Activated naive CD4-positive, alpha-beta T cell treated with anti-CD3 and anti-CD28 coated beads for 36 hours (primary cell): ENCODE data around the gene FAM20C. TPM values are rescaled to one million over a fixed set of nuclear protein-coding genes. Genes with fewer than 3 reads are reported as not detected.
"Not testable (repeated sequence)": the region's sequence is repeated elsewhere in the genome, so short reads cannot be mapped to it uniquely, and the experiment has no call there.

Experiments used
- CTCF ChIA-PET: fragments of 350-600 bp; sonication (Branson Sonifier 250); formaldehyde crosslinking; loops from one replicate; lab custom pipeline; 2021; ENCODE audit warnings: antibody characterized with exemption; lab: Charles Lee
- DNase-seq: peaks from one replicate; pipeline ENCODE4 v3.0.0-alpha.2; 2020
- H3K27ac Mint-ChIP-seq: one replicate; pipeline ENCODE4 v1.8.0; 2021; ENCODE audit warnings: mild to moderate bottlenecking, mixed read lengths
- H3K27me3 Mint-ChIP-seq: one replicate; pipeline ENCODE4 v1.8.0; 2021; ENCODE audit warnings: low read depth, mixed read lengths
- H3K36me3 Mint-ChIP-seq: one replicate; pipeline ENCODE4 v1.8.0; 2021; ENCODE audit warnings: low read depth, mixed read lengths
- H3K4me1 Mint-ChIP-seq: one replicate; pipeline ENCODE4 v1.8.0; 2021; ENCODE audit warnings: low read depth, mixed read lengths
- H3K4me3 Mint-ChIP-seq: one replicate; pipeline ENCODE4 v1.8.0; 2021; ENCODE audit warnings: mild to moderate bottlenecking, moderate library complexity, mixed read lengths
- H3K9me3 Mint-ChIP-seq: one replicate; pipeline ENCODE4 v1.8.0; 2021; ENCODE audit warnings: mixed read lengths
- intact Hi-C: fragments of 100-400 bp; cut with micrococcal nuclease; formaldehyde crosslinking; loops from one replicate; pipeline ENCODE4 v1.15.1; 2023
- total RNA-seq, 2 experiments: library from RNA; stranded (reverse); gene quantifications; one replicate each; pipeline ENCODE4 v1.2.3, GENCODE V29; 2021

FAM20C gene
- total RNA-seq, 2 experiments from 2014 or later: 0.26 to 0.91 TPM

- Mint-ChIP-seq H3K36me3 (no peaks in the 10 kb centered on the region), H3K27ac (no peak overlapping the region), H3K9me3 (no peaks in the 10 kb centered on the region), H3K27me3 (no peaks in the 10 kb centered on the region), H3K4me1 (no peaks in the 10 kb centered on the region), H3K4me3 (no peak overlapping the region)
- no peak for DNase-seq
- intact Hi-C loops: no loop called here
- CTCF ChIA-PET: no interaction called here
Observed at GRCh38 chr7:234051-234707, 41.8 kb downstream of the FAM20C start.

- CTCF ChIA-PET: no interaction called here
- intact Hi-C loops: no loop called here
- no peaks in the 10 kb centered on the region for H3K4me1 Mint-ChIP-seq
- H3K27me3 Mint-ChIP-seq: no peaks in the 10 kb centered on the region
- H3K36me3 Mint-ChIP-seq: no peaks in the 10 kb centered on the region
- H3K27ac Mint-ChIP-seq: no peak overlapping the region
- no peaks in the 10 kb centered on the region for H3K9me3 Mint-ChIP-seq
- H3K4me3 Mint-ChIP-seq: no peak overlapping the region
- DNase-seq: no peak
Observed at GRCh38 chr7:234708-235553, 42.6 kb downstream of the FAM20C start.

- H3K9me3 Mint-ChIP-seq: no peaks in the 10 kb centered on the region
- no peak overlapping the region for H3K27ac Mint-ChIP-seq
- no peaks in the 10 kb centered on the region for H3K4me1 Mint-ChIP-seq
- DNase-seq: no peak
- CTCF ChIA-PET: no interaction called here
- no peaks in the 10 kb centered on the region for H3K36me3 Mint-ChIP-seq
- H3K27me3 Mint-ChIP-seq: no peaks in the 10 kb centered on the region
- intact Hi-C loops: no loop called here
- no peak overlapping the region for H3K4me3 Mint-ChIP-seq
Observed at GRCh38 chr7:235576-236395, 43.4 kb downstream of the FAM20C start.

- Mint-ChIP-seq H3K27me3 (no peaks in the 10 kb centered on the region), H3K4me3 (no peak overlapping the region), H3K9me3 (no peaks in the 10 kb centered on the region), H3K4me1 (no peaks in the 10 kb centered on the region), H3K27ac (no peak overlapping the region), H3K36me3 (no peaks in the 10 kb centered on the region)
- CTCF ChIA-PET: no interaction called here
- intact Hi-C loops: no loop called here
- no peak for DNase-seq
Observed at GRCh38 chr7:236967-237366, 44.6 kb downstream of the FAM20C start.

GRCh38 chr7:237385-237784 lies 45.0 kb downstream of the FAM20C start:
- Mint-ChIP-seq H3K9me3 (no peaks in the 10 kb centered on the region), H3K27ac (no peak overlapping the region), H3K27me3 (no peaks in the 10 kb centered on the region), H3K36me3 (no peaks in the 10 kb centered on the region), H3K4me3 (no peak overlapping the region), H3K4me1 (no peaks in the 10 kb centered on the region)
- CTCF ChIA-PET: no interaction called here
- DNase-seq: no peak
- intact Hi-C loops: no loop called here

- Mint-ChIP-seq H3K4me1 (no peaks in the 10 kb centered on the region), H3K36me3 (no peaks in the 10 kb centered on the region), H3K27ac (no peak overlapping the region), H3K27me3 (no peaks in the 10 kb centered on the region), H3K9me3 (no peaks in the 10 kb centered on the region), H3K4me3 (no peak overlapping the region)
- CTCF ChIA-PET: no interaction called here
- intact Hi-C loops: no loop called here
- no peak for DNase-seq
Observed at GRCh38 chr7:240146-240676, 47.8 kb downstream of the FAM20C start.

- intact Hi-C loops: no loop called here
- no peak overlapping the region for H3K4me3 Mint-ChIP-seq
- no peak overlapping the region for H3K27ac Mint-ChIP-seq
- H3K27me3 Mint-ChIP-seq: no peaks in the 10 kb centered on the region
- H3K4me1 Mint-ChIP-seq: no peaks in the 10 kb centered on the region
- DNase-seq: peak; percentile 58
- no peaks in the 10 kb centered on the region for H3K9me3 Mint-ChIP-seq
- CTCF ChIA-PET: no interaction called here
- no peaks in the 10 kb centered on the region for H3K36me3 Mint-ChIP-seq
Observed at GRCh38 chr7:240887-241421, 48.6 kb downstream of the FAM20C start.

- intact Hi-C loops: no loop called here
- H3K27ac Mint-ChIP-seq: no peak overlapping the region
Observed at GRCh38 chr7:241513-241912, 49.1 kb downstream of the FAM20C start.

GRCh38 chr7:242826-243579 lies 50.6 kb downstream of the FAM20C start:
- H3K4me1 Mint-ChIP-seq, DNase-seq, CTCF ChIA-PET, H3K9me3 Mint-ChIP-seq, H3K36me3 Mint-ChIP-seq, H3K27me3 Mint-ChIP-seq, H3K4me3 Mint-ChIP-seq, H3K27ac Mint-ChIP-seq, intact Hi-C loops: not testable (repeated sequence)

More at GRCh38 chr7:241513-241912, 49.1 kb downstream of the FAM20C start:
- Mint-ChIP-seq H3K36me3 (no peaks in the 10 kb centered on the region), H3K9me3 (no peaks in the 10 kb centered on the region), H3K4me1 (no peaks in the 10 kb centered on the region), H3K27me3 (no peaks in the 10 kb centered on the region), H3K4me3 (no peak overlapping the region)
- no peak for DNase-seq
- CTCF ChIA-PET: no interaction called here

GRCh38 chr7:243580-243978 lies 51.2 kb downstream of the FAM20C start:
- H3K36me3 Mint-ChIP-seq, DNase-seq, H3K27ac Mint-ChIP-seq, intact Hi-C loops, H3K4me1 Mint-ChIP-seq, H3K9me3 Mint-ChIP-seq, CTCF ChIA-PET, H3K4me3 Mint-ChIP-seq, H3K27me3 Mint-ChIP-seq: not testable (repeated sequence)

- CTCF ChIA-PET: no interaction called here
- intact Hi-C loops: no loop called here
- H3K4me1 Mint-ChIP-seq: no peaks in the 10 kb centered on the region
- no peaks in the 10 kb centered on the region for H3K27me3 Mint-ChIP-seq
- DNase-seq: no peak
- H3K36me3 Mint-ChIP-seq: no peaks in the 10 kb centered on the region
- H3K9me3 Mint-ChIP-seq: no peaks in the 10 kb centered on the region
- no peak overlapping the region for H3K27ac Mint-ChIP-seq
- H3K4me3 Mint-ChIP-seq: no peak overlapping the region
Observed at GRCh38 chr7:244974-245373, 52.6 kb downstream of the FAM20C start.
